ENCODE measurements around the gene MSX2.

MSX2 gene

DNA sequence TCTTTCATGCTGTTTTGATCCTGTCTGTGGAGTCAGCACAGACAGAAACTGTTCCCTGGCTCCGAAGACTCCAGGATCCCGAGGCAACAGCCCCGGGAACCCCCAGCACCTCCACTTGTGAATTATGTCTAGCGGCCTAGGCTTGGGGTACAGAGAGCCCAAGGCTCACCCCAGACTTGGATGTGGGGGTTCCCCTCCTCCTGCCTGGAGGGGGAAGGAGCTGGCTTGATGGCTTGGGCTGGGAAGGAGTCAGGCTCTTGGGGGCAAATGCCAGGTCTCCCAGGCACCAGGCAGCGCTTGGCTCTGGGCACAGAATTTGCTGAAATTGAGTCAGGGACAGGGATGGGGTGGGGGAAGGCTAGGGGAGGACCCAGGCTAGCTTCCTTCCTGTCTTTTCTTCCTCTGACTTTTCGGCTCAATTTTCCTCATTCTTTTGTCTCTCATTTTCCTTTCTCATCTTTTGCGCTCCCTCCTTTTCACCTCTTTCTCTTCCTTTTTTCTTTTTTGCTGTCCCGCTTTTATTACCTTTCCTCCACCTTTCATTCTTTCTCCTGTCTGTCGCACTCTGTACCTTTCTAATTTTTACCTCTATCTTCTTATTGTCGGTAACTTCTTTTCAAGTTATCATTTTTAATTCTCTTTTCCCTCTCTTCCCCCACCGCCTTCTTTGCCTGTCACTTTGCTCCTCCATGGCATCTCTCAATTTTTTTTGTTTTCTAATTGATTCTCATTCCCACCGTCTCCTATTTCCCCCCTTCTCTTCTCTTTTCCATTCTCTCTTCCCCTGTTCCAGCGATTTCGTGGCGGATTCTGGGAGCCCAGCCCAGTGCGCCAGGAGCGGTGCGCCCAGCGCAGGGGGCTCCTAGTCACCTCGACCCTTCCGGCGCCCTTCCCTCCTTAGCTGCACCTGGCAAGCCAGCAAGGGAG, 10.5 kb downstream of the MSX2 start:
- TF ChIP-seq CTCF (conservative IDR thresholded peaks at IDR 0.05; ENCODE audit: low read depth, low read length), result no peak
- no peak for DNase-seq (ENCODE audit: low read depth)
- no peak overlapping the region for H3K4me3 ChIP-seq (ENCODE audit: low read depth, low read length)

- peak; percentile 46 for TF ChIP-seq CTCF (conservative IDR thresholded peaks at IDR 0.05; ENCODE audit: low read depth, low read length)
- H3K4me3 ChIP-seq (ENCODE audit: low read depth, low read length), result no peak overlapping the region
- DNase-seq (ENCODE audit: low read depth), result no peak
Measured at GRCh38 chr5:174735498-174736330, 11.3 kb downstream of the MSX2 start.

- peak; percentile 46 for DNase-seq (ENCODE audit: low read depth)
- no peak overlapping the region for H3K4me3 ChIP-seq (ENCODE audit: low read depth, low read length)
- TF ChIP-seq CTCF (conservative IDR thresholded peaks at IDR 0.05; ENCODE audit: low read depth, low read length), result no peak
Measured at GRCh38 chr5:174736331-174736721, 11.9 kb downstream of the MSX2 start.

DNA sequence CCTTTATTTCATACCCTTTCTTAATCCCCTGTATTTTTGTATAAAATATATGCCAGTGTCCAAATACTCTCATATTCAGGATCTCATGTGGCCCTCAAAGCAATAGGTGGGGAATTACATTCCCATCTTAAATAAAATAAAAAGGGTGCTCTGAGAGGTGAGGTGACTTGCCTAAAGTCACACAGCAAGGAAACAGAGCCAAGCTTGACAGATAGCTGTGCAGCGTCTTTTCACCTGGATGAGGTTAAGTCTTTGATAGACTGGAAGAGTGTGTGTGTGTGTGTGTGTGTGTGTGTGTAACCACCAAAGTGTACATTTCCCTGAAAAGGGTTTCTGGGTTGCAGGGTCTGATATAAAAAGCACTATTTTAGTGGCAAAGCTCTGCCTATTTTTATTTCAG, 12.4 kb downstream of the MSX2 start:
- TF ChIP-seq CTCF (conservative IDR thresholded peaks at IDR 0.05; ENCODE audit: low read depth, low read length), result no peak
- H3K4me3 ChIP-seq (ENCODE audit: low read depth, low read length), result no peak overlapping the region
- no peak for DNase-seq (ENCODE audit: low read depth)

GRCh38 chr5:174737330-174737729, 12.9 kb downstream of the MSX2 start:
- DNase-seq (ENCODE audit: low read depth), result no peak
- H3K4me3 ChIP-seq (ENCODE audit: low read depth, low read length), result no peak overlapping the region
- no peak for TF ChIP-seq CTCF (conservative IDR thresholded peaks at IDR 0.05; ENCODE audit: low read depth, low read length)

DNA sequence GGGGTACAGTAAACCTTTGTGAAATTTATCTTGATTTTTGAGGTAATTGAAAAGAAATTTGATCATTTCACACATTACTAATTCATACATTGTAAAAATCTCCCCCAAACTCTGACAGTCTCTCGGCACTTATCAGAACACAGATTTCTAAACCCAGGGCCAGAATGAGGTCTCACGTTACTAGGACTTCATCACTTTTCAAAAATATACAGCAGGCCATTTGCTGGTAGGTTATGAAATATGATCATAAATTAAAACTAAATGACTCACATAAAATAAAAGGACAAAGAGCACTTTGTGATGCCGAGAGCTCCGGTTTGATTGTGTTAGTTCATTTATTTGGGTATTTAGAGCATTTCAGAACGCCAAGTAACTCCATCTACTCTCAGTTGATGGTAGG, 17.0 kb downstream of the MSX2 start:
- DNase-seq (ENCODE audit: low read depth), result no peak
- no peak overlapping the region for H3K4me3 ChIP-seq (ENCODE audit: low read depth, low read length)
- TF ChIP-seq CTCF (conservative IDR thresholded peaks at IDR 0.05; ENCODE audit: low read depth, low read length), result no peak

Data from choroid plexus epithelial cell (primary cell).